ENCODE data around the gene GNAI1. TPM values are rescaled to one million over a fixed set of nuclear protein-coding genes. Genes with fewer than 3 reads are reported as not detected.

The GNAI1 gene
- total RNA-seq, 4 donors from 2014 or later, result 17.2 to 74.0 (median 38.2) TPM

- intact Hi-C loops (cut with DNase I; ENCODE audit: low total_unique reads), result no loop called here
- TF ChIP-seq CTCF (IDR thresholded peaks at IDR 0.05) (no peak), POLR2A (IDR thresholded peaks at IDR 0.05) (no peak)
- Histone ChIP-seq H3K27me3 (no peaks in the 10 kb centered on the region), H3K27ac (no peak overlapping the region), H3K4me3 (no peak overlapping the region), H3K4me1 (no peaks in the 10 kb centered on the region), H3K36me3 (no peaks in the 10 kb centered on the region), H3K9me3 (no peaks in the 10 kb centered on the region)
- no peak for DNase-seq
These were observed 107.0 kb downstream of the GNAI1 start for GRCh38 chr7:80241671-80242070.

GRCh38 chr7:80243425-80243824 is 108.8 kb downstream of the GNAI1 start:
- intact Hi-C loops (cut with DNase I; ENCODE audit: low total_unique reads), result no loop called here
- no peak overlapping the region for H3K27ac ChIP-seq
- H3K27me3 ChIP-seq, result no peaks in the 10 kb centered on the region
- H3K4me3 ChIP-seq, result no peak overlapping the region
- H3K36me3 ChIP-seq, result no peaks in the 10 kb centered on the region
- no peak for DNase-seq
- no peaks in the 10 kb centered on the region for H3K9me3 ChIP-seq
- no peaks in the 10 kb centered on the region for H3K4me1 ChIP-seq
- no peak for TF ChIP-seq CTCF (IDR thresholded peaks at IDR 0.05)
- no peak for TF ChIP-seq POLR2A (IDR thresholded peaks at IDR 0.05)

DNA sequence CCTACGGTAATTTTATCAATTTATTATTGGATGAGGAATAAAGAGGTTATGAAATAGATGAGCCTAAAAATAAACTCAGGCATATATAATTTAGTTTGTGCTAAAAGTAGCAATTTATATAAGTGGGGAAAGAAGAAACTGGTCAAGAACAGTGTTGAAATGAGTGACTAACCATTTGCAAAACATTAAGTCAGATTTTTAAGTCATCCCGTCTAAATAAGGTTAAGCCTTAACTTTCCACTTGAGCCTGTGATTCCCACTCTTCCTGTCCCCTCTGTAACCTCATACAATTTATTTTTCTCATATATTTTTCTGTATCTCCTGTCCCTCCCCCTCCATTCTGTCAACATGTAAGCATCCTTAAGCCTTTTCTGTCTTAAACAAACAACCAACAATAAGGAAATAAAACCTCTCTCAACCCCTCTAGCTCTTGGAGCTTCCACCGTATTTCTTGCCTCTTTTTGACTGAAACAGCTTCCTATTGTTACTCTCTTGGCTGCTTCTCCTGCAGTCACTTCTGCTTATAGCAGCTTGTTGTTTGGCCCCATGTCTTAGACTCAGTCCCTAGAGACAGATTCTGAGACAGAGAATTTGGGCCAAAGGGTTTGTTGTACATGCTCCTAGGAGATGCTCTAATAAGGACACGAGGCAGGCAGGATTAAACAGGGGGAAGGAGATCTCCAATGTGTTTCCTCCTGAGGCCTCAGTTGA is 109.7 kb downstream of the GNAI1 start:
- no peak for DNase-seq
- H3K27me3 ChIP-seq, result no peaks in the 10 kb centered on the region
- no peaks in the 10 kb centered on the region for H3K9me3 ChIP-seq
- H3K36me3 ChIP-seq, result no peaks in the 10 kb centered on the region
- no peaks in the 10 kb centered on the region for H3K4me1 ChIP-seq
- no peak overlapping the region for H3K4me3 ChIP-seq
- intact Hi-C loops (cut with DNase I; ENCODE audit: low total_unique reads), result no loop called here
- H3K27ac ChIP-seq, result peak overlapping the region; percentile 17 to 22
- TF ChIP-seq CTCF (IDR thresholded peaks at IDR 0.05), result no peak
- TF ChIP-seq POLR2A (IDR thresholded peaks at IDR 0.05), result no peak

DNA sequence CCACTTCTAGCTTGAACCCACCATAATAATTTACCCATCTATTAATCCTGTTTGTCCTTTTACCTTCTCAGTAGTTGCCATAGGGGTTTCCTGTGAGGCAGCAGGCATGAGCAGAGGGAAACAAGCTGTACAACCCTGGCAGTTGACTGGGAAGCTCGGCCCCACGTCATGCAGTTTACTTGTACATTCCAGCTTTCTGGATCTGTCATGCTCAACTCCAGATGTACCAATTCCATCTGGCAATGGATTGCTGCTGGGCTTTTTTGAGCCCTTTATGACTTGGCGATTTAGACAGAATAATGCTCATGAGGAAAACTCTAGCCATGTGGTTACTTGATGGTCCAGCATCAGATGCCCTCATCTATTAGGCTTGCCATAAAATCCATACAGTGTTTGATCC is 112.5 kb downstream of the GNAI1 start:
- H3K4me1 ChIP-seq, result no peaks in the 10 kb centered on the region
- H3K9me3 ChIP-seq, result no peaks in the 10 kb centered on the region
- no peak for TF ChIP-seq CTCF (IDR thresholded peaks at IDR 0.05)
- TF ChIP-seq POLR2A (IDR thresholded peaks at IDR 0.05), result no peak
- intact Hi-C loops (cut with DNase I; ENCODE audit: low total_unique reads), result no loop called here
- no peaks in the 10 kb centered on the region for H3K36me3 ChIP-seq
- DNase-seq, result no peak
- no peak overlapping the region for H3K27ac ChIP-seq
- no peak overlapping the region for H3K4me3 ChIP-seq
- H3K27me3 ChIP-seq, result no peaks in the 10 kb centered on the region

DNA sequence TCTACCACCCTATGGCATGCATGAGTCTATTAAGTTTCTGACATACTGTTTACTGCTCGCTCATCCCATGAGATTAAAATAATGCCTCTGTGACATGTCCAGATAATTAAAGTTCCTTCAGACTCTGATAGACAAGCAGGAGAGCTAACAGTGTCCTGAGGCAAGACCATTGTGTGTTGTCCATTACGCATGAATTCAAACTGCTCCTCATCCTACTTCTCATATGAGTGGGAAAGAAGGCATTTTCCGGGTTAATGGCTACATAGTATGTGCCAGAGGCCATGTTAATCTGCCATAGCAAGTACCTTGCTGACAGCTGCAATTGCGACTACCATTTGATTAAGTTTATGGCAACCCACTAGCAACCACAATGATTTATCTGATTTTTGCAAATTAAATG is 113.3 kb downstream of the GNAI1 start:
- TF ChIP-seq POLR2A (IDR thresholded peaks at IDR 0.05), result no peak
- no peak for TF ChIP-seq CTCF (IDR thresholded peaks at IDR 0.05)
- Histone ChIP-seq H3K36me3 (no peaks in the 10 kb centered on the region), H3K4me1 (no peaks in the 10 kb centered on the region), H3K27ac (no peak overlapping the region), H3K9me3 (no peaks in the 10 kb centered on the region), H3K4me3 (no peak overlapping the region), H3K27me3 (no peaks in the 10 kb centered on the region)
- intact Hi-C loops (cut with DNase I; ENCODE audit: low total_unique reads), result no loop called here
- DNase-seq, result no peak

Data from uterus (tissue), 4 donors.